Measurements from ENCODE around the gene TMX3.

Gene TMX3

GRCh38 chr18:68703326-68703725 is 11.6 kb downstream of the TMX3 start:
- ChIA-PET POLR2A (no interaction called here), CTCF (no interaction called here)
- no peak for DNase-seq (ENCODE audit: extremely low spot score)
- TF ChIP-seq HDGF (IDR thresholded peaks at IDR 0.05; ENCODE audit: borderline replicate concordance) (no peak), BHLHE40 (IDR thresholded peaks at IDR 0.05; ENCODE audit: borderline replicate concordance) (no peak), ARNT (IDR thresholded peaks at IDR 0.05) (no peak), CTBP1 (IDR thresholded peaks at IDR 0.05; ENCODE audit: borderline replicate concordance) (no peak), FOXA1 (IDR thresholded peaks at IDR 0.05) (no peak), FOXM1 (IDR thresholded peaks at IDR 0.05; ENCODE audit: borderline replicate concordance) (no peak), SUZ12 (IDR thresholded peaks at IDR 0.05) (no peak), FOXK2 (IDR thresholded peaks at IDR 0.05) (no peak), PKNOX1 (IDR thresholded peaks at IDR 0.05) (no peak), ZNF384 (IDR thresholded peaks at IDR 0.05) (no peak), SP1 (IDR thresholded peaks at IDR 0.05) (no peak), ELF4 (IDR thresholded peaks at IDR 0.05) (no peak), LEF1 (IDR thresholded peaks at IDR 0.05; ENCODE audit: borderline replicate concordance) (no peak), TARDBP (IDR thresholded peaks at IDR 0.05) (no peak), L3MBTL2 (conservative IDR thresholded peaks at IDR 0.05) (no peak), NFRKB (IDR thresholded peaks at IDR 0.05) (no peak)

GRCh38 chr18:68701353-68701752 is 13.6 kb downstream of the TMX3 start:
- POLR2A ChIA-PET: no interaction called here
- CTCF ChIA-PET: no interaction called here

GRCh38 chr18:68699043-68699442 is 15.9 kb downstream of the TMX3 start:
- no peak for TF ChIP-seq FOXA1 (IDR thresholded peaks at IDR 0.05)
- no peak for TF ChIP-seq NFRKB (IDR thresholded peaks at IDR 0.05)
- no peak for TF ChIP-seq FOXM1 (IDR thresholded peaks at IDR 0.05; ENCODE audit: borderline replicate concordance)
- TF ChIP-seq SUZ12 (IDR thresholded peaks at IDR 0.05): no peak
- no peak for TF ChIP-seq ZNF384 (IDR thresholded peaks at IDR 0.05)
- TF ChIP-seq FOXK2 (IDR thresholded peaks at IDR 0.05): no peak
- no peak for TF ChIP-seq CTBP1 (IDR thresholded peaks at IDR 0.05; ENCODE audit: borderline replicate concordance)
- TF ChIP-seq ELF4 (IDR thresholded peaks at IDR 0.05): no peak
- no peak for TF ChIP-seq SP1 (IDR thresholded peaks at IDR 0.05)
- no peak for TF ChIP-seq L3MBTL2 (conservative IDR thresholded peaks at IDR 0.05)
- TF ChIP-seq PKNOX1 (IDR thresholded peaks at IDR 0.05): no peak
- no peak for TF ChIP-seq TARDBP (IDR thresholded peaks at IDR 0.05)
- no peak for TF ChIP-seq BHLHE40 (IDR thresholded peaks at IDR 0.05; ENCODE audit: borderline replicate concordance)
- no peak for DNase-seq (ENCODE audit: extremely low spot score)
- CTCF ChIA-PET: no interaction called here
- POLR2A ChIA-PET: no interaction called here

More at GRCh38 chr18:68701353-68701752, 13.6 kb downstream of the TMX3 start:
- no peak for DNase-seq (ENCODE audit: extremely low spot score)
- TF ChIP-seq NFRKB (IDR thresholded peaks at IDR 0.05) (no peak), L3MBTL2 (conservative IDR thresholded peaks at IDR 0.05) (no peak), CTBP1 (IDR thresholded peaks at IDR 0.05; ENCODE audit: borderline replicate concordance) (no peak), PKNOX1 (IDR thresholded peaks at IDR 0.05) (no peak), ZNF384 (IDR thresholded peaks at IDR 0.05) (no peak), FOXK2 (IDR thresholded peaks at IDR 0.05) (no peak), ARNT (IDR thresholded peaks at IDR 0.05) (no peak), FOXA1 (IDR thresholded peaks at IDR 0.05) (no peak)

GRCh38 chr18:68696937-68697336 is 18.0 kb downstream of the TMX3 start:
- ChIA-PET CTCF (no interaction called here), POLR2A (no interaction called here)
- no peak for DNase-seq (ENCODE audit: extremely low spot score)
- TF ChIP-seq ZNF384 (IDR thresholded peaks at IDR 0.05) (no peak), FOXA1 (IDR thresholded peaks at IDR 0.05) (no peak), SUZ12 (IDR thresholded peaks at IDR 0.05) (no peak)

GRCh38 chr18:68694316-68694715 is 20.6 kb downstream of the TMX3 start:
- POLR2A ChIA-PET: no interaction called here
- TF ChIP-seq SP1 (IDR thresholded peaks at IDR 0.05): no peak
- TF ChIP-seq ZNF384 (IDR thresholded peaks at IDR 0.05): no peak
- TF ChIP-seq FOXA1 (IDR thresholded peaks at IDR 0.05): no peak
- no peak for TF ChIP-seq ARNT (IDR thresholded peaks at IDR 0.05)
- no peak for DNase-seq (ENCODE audit: extremely low spot score)
- CTCF ChIA-PET: no interaction called here

- no peak for TF ChIP-seq HDGF (IDR thresholded peaks at IDR 0.05; ENCODE audit: borderline replicate concordance)
- no peak for TF ChIP-seq L3MBTL2 (conservative IDR thresholded peaks at IDR 0.05)
- TF ChIP-seq CTBP1 (IDR thresholded peaks at IDR 0.05; ENCODE audit: borderline replicate concordance): no peak
- CTCF ChIA-PET: no interaction called here
- POLR2A ChIA-PET: no interaction called here
- DNase-seq (ENCODE audit: extremely low spot score): no peak
Observed at GRCh38 chr18:68693091-68693815, 21.7 kb downstream of the TMX3 start.

- ChIA-PET POLR2A (no interaction called here), CTCF (no interaction called here)
- no peak for DNase-seq (ENCODE audit: extremely low spot score)
- TF ChIP-seq FOXA1 (IDR thresholded peaks at IDR 0.05) (no peak), L3MBTL2 (conservative IDR thresholded peaks at IDR 0.05) (no peak), FOXK2 (IDR thresholded peaks at IDR 0.05) (no peak), SP1 (IDR thresholded peaks at IDR 0.05) (no peak), NFRKB (IDR thresholded peaks at IDR 0.05) (no peak), ARNT (IDR thresholded peaks at IDR 0.05) (no peak), FOXM1 (IDR thresholded peaks at IDR 0.05; ENCODE audit: borderline replicate concordance) (no peak), LEF1 (IDR thresholded peaks at IDR 0.05; ENCODE audit: borderline replicate concordance) (no peak), SUZ12 (IDR thresholded peaks at IDR 0.05) (no peak), PKNOX1 (IDR thresholded peaks at IDR 0.05) (no peak), CTBP1 (IDR thresholded peaks at IDR 0.05; ENCODE audit: borderline replicate concordance) (no peak), BHLHE40 (IDR thresholded peaks at IDR 0.05; ENCODE audit: borderline replicate concordance) (no peak), ELF4 (IDR thresholded peaks at IDR 0.05) (no peak), HDGF (IDR thresholded peaks at IDR 0.05; ENCODE audit: borderline replicate concordance) (no peak), ZNF384 (IDR thresholded peaks at IDR 0.05) (no peak), TARDBP (IDR thresholded peaks at IDR 0.05) (no peak)
Observed at GRCh38 chr18:68679528-68679927, 35.4 kb downstream of the TMX3 start.

Data from HEK293T (cell line).